HG03520 (cell line): ENCODE measurements around the gene MDN1.

Experiments used
- ATAC-seq: cut with Tn5 transposase; IDR thresholded peaks from one replicate; pipeline ENCODE4 v1.9.1; 2021; ENCODE audit warnings: mild to moderate bottlenecking, moderate library complexity; ENCODE audit not compliant: unreplicated experiment

MDN1 gene

DNA sequence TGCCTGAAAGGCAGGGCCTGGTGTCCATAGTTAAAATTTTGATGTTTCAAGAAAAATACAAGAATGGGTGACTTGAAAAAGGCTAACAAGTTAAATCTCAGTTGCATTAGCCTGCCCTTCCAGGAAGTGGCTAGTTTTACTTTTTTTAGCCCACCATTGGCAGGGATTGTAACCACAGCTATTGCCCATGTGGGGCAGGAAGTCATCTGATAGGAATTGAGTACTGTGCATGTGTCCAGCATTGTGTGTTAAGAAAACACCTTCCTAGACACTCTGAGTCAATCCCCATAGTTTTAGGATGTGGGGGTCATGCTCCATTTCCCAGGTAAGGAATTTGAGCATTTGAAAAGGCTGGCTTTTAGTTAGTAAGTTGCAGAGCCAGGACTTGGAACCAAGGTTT is 207.9 kb downstream of the MDN1 start:
- no peak for ATAC-seq

DNA sequence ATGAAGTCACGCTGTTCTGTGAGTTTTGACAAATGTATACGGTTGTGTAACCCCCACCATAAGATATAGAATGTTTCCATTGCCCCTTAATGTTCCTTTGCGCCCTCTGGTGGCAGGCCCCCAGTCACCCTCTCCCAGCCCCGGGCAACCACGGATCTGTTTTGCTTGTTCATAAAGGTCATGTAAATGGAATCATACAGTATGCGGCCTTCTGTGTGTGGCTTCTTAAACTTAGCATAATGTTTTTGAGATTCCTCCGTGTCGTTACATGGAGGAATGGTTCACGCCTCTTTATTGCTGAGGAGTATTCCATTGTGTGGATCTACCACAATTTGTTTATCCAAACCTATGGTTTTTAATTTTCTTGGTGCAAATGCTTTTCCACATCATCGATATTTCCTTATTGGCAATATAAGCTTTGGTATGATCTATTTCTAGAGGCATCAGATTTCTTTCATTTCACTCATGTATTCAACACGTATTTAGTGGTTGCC is 209.4 kb downstream of the MDN1 start:
- ATAC-seq = peak; percentile 64

DNA sequence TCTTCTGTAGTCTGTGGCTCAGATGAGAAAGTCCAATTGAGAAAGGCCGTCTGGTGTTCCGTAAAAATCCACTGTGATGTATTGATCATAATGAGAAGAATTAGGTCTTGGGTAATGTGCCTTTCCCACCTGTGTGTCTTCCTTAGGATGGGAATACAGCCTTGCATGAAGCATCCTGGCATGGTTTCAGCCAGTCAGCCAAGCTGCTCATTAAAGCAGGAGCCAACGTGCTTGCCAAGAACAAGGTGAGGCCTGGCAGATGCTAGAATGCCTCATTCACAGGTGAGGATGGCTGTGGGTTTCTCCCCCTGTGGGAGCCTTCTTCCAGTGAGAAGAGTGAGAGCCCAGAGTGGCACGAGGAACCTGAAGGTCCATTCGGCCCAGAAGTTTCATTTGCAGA is 213.7 kb downstream of the MDN1 start:
- ATAC-seq = no peak

DNA sequence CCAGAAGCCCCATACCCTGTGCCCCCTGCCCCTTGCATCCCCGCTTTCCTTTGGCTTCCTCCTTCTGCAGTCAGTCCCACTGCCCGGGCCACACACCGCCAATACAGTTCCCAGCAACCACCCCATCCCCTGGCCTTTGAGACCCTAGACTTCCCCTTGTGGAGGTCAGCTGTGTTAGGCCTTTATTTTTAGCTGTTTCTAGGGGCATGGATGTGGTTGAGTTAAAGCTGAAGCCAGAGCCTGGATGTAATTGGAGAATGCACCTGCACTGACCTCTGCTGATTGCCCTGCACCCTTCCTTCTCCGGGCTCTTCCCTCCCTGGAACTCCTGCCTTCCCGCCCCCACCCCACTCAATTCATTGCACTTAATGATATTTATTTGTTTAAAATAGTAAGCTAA is 214.9 kb downstream of the MDN1 start:
- ATAC-seq = no peak

DNA sequence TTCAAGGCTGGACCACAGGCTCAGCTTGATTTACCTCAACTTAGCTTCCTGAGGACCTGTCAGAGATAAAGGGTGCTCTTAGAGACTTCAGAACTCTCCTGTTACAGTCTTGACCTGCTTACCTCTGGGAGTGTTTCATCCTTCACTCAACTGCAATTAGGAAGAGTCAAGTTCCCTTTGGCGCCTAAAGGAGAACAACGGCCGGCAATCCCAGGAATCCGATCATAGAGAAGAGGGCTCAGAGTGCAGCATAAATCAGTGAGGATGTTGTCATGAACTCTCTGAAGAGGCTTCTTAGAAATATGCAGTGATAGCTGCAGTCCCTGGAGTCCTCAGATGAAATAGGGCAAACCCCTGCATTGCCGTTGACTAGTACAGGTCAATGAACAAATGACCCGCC is 217.4 kb downstream of the MDN1 start:
- no peak for ATAC-seq

DNA sequence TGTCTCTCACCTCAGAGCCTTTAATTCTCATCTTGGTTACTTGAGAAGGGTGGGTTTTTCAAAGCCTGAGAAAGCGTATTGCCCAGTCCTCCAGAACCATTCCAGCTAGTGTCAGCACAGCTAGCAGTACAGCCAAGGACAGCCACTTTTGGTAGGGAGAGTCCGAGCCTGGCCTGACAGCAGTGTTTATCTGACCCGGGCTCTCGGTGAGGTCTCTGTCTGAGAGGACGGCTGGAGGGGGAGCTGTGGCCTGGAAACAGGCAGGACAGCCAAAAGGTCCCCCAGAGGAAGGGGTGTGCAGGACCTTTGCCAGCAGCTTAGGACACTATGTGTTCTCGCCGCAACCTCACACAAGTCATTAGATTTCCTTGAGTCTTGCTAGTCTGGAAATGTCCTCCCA is 219.9 kb downstream of the MDN1 start:
- ATAC-seq = no peak

DNA sequence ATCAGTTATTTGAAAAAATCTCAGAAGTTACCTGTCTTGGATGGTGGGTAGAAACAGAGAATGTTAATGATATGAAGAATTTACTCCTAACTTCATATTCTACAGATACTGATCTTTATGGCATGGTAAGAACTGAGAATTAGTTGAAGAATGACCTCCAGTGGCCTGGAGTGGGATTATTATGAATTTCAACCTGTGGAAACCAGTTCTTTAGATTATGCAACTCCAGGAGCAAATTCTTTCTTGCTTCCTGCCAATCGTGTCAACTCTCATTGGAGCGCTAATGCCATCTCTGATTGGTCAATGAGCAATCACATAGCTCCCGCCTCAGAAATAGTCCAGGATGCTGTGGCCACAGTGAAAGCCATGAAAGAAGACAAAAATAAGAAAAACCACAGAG is 221.6 kb downstream of the MDN1 start:
- no peak for ATAC-seq

DNA sequence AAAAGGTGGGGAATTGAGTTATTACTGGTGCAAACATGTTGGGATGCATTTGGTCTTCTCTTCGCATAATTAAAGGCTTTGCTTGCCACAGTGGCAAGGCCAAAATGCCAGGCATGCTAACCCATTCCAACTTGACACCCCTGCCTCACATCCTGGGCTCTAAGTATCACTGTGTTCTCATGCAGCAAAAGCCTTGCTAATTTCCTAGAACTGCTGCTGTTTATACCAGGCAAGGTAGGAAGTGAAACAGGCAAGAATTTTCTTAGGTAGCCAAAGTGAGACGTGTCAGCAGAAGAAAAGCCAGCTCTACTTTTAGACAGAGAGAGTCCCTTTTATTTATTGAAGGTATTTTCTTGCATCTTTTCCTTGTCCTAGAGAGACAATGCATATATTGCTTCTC is 222.2 kb downstream of the MDN1 start:
- no peak for ATAC-seq

DNA sequence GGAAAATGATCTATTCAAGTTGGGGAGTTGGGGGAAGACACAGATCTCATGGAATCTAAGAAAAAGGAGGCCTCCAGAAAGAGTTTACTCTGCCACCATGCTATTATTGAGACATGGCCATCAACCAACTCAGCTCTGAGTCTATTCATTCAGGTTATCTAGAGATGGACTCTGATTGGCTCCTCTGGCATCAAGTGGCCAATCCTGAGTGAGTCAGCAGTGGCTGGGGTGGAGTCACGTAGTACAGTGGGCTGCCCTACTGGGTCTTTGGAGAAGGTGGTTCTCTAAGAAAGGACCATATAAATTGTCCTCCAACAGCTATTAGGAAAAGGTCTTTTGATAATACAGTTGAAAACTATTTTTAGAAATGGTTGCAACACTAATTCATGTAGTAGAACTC is 223.1 kb downstream of the MDN1 start:
- ATAC-seq = no peak

DNA sequence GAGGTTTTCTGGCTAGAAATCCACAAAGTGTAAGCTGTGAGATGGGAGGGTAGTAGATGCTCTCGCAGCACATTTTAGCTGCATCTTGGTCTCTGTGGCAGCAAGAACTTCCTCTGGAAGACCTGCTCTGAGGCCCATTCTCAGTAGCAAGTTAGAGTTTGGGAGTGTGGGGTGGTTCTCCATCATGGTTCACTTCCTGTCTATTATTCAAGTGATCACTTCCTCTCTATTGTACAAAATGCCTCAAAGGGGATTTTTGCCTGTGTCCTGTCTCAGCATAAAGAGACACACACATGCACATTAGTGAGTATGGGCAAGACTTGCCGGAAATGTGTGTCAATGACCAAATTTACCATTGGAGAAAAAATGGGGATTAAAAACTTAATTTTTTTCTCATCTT is 223.5 kb downstream of the MDN1 start:
- ATAC-seq = peak; percentile 90
